Calu3 (cell line): Measurements from ENCODE around the gene DISP3. TPM values are rescaled to one million over a fixed set of nuclear protein-coding genes. Genes with fewer than 3 reads are reported as not detected.

Source experiments
- BruUV-seq: library from RNA; stranded (reverse); fragments of 400-500 nt; replicated peaks from 2 replicates; lab custom pipeline; 2021; lab: Mats Ljungman, UMichigan
- CTCF ChIA-PET: fragments of 300-600 bp; sonication (Branson Sonifier 250); formaldehyde crosslinking; loops from one replicate; lab custom pipeline; 2022; ENCODE audit warnings: antibody characterized with exemption; lab: Charles Lee
- DNase-seq: peaks from one replicate; pipeline ENCODE4 v3.0.0; 2022
- H3K27ac Mint-ChIP-seq: one replicate; pipeline ENCODE4 v1.8.0; 2022; ENCODE audit warnings: mixed read lengths; ENCODE audit not compliant: unreplicated experiment
- H3K27me3 Mint-ChIP-seq: one replicate; pipeline ENCODE4 v1.8.0; 2022; ENCODE audit warnings: mixed read lengths; ENCODE audit not compliant: unreplicated experiment
- H3K36me3 Mint-ChIP-seq: one replicate; pipeline ENCODE4 v1.8.0; 2022; ENCODE audit warnings: mild to moderate bottlenecking, moderate library complexity, mixed read lengths; ENCODE audit not compliant: insufficient read depth, unreplicated experiment
- H3K4me1 Mint-ChIP-seq: one replicate; pipeline ENCODE4 v1.8.0; 2022; ENCODE audit warnings: mild to moderate bottlenecking, low read depth, mixed read lengths; ENCODE audit not compliant: unreplicated experiment
- H3K4me3 Mint-ChIP-seq: one replicate; pipeline ENCODE4 v1.8.0; 2022; ENCODE audit warnings: mild to moderate bottlenecking, low read depth, moderate library complexity, mixed read lengths; ENCODE audit not compliant: unreplicated experiment
- H3K9me3 Mint-ChIP-seq: one replicate; pipeline ENCODE4 v1.8.0; 2022; ENCODE audit warnings: low read depth, mixed read lengths; ENCODE audit not compliant: unreplicated experiment
- CTCF ChIP-seq: fragments of 200-600 bp; IDR thresholded peaks from one replicate; pipeline ENCODE4 v1.8.0; 2022; ENCODE audit warnings: antibody characterized with exemption; ENCODE audit not compliant: unreplicated experiment
- intact Hi-C: fragments of 100-400 bp; cut with micrococcal nuclease; formaldehyde crosslinking; loops from one replicate; pipeline ENCODE4 v1.10.0; 2022; ENCODE audit not compliant: unreplicated experiment
- total RNA-seq: library from RNA; stranded (reverse); gene quantifications from 2 replicates; pipeline ENCODE4 v1.2.3, GENCODE V29; 2022

The DISP3 gene
- total RNA-seq, 1 experiment from 2014 or later: 1.3 TPM

GRCh38 chr1:11518791-11519628 lies 40.1 kb downstream of the DISP3 start:
- Mint-ChIP-seq H3K4me1 (no peaks in the 10 kb centered on the region), H3K27ac (no peak overlapping the region), H3K27me3 (peaks cover 28% of the 10 kb centered on the region), H3K9me3 (no peaks in the 10 kb centered on the region), H3K4me3 (no peak overlapping the region), H3K36me3 (no peaks in the 10 kb centered on the region)
- BruUV-seq: no TSS peak
- TF ChIP-seq CTCF: no peak
- no peak for DNase-seq
- intact Hi-C loops: no loop called here
- CTCF ChIA-PET: no interaction called here

GRCh38 chr1:11519629-11520031 lies 40.7 kb downstream of the DISP3 start:
- Mint-ChIP-seq H3K9me3 (no peaks in the 10 kb centered on the region), H3K27me3 (peaks cover 28% of the 10 kb centered on the region), H3K4me3 (no peak overlapping the region), H3K27ac (no peak overlapping the region), H3K4me1 (no peaks in the 10 kb centered on the region), H3K36me3 (no peaks in the 10 kb centered on the region)
- no TSS peak for BruUV-seq
- intact Hi-C loops: no loop called here
- TF ChIP-seq CTCF: no peak
- CTCF ChIA-PET: no interaction called here
- DNase-seq: no peak

- H3K4me3 Mint-ChIP-seq: no peak overlapping the region
- intact Hi-C loops: no loop called here
- H3K36me3 Mint-ChIP-seq: no peaks in the 10 kb centered on the region
- no peaks in the 10 kb centered on the region for H3K9me3 Mint-ChIP-seq
- H3K27ac Mint-ChIP-seq: no peak overlapping the region
- H3K27me3 Mint-ChIP-seq: peaks cover 39% of the 10 kb centered on the region
- BruUV-seq: no TSS peak
- DNase-seq: no peak
- H3K4me1 Mint-ChIP-seq: no peaks in the 10 kb centered on the region
- no peak for TF ChIP-seq CTCF
- CTCF ChIA-PET: interaction anchor here (0.6 kb wide), 2 partner anchors 8 to 12 kb away, joined by 3 to 5 read pairs; no protein-coding TSS in a partner anchor
Observed at GRCh38 chr1:11520531-11521233, 41.7 kb downstream of the DISP3 start.

- Mint-ChIP-seq H3K36me3 (no peaks in the 10 kb centered on the region), H3K27me3 (peaks cover 43% of the 10 kb centered on the region), H3K9me3 (no peaks in the 10 kb centered on the region), H3K4me1 (no peaks in the 10 kb centered on the region), H3K27ac (no peak overlapping the region), H3K4me3 (no peak overlapping the region)
- no peak for DNase-seq
- BruUV-seq: no TSS peak
- intact Hi-C loops: no loop called here
- CTCF ChIA-PET: no interaction called here
- no peak for TF ChIP-seq CTCF
Observed at GRCh38 chr1:11521582-11522399, 42.8 kb downstream of the DISP3 start.
